ENCODE measurements around the gene MOSPD3.

DNA sequence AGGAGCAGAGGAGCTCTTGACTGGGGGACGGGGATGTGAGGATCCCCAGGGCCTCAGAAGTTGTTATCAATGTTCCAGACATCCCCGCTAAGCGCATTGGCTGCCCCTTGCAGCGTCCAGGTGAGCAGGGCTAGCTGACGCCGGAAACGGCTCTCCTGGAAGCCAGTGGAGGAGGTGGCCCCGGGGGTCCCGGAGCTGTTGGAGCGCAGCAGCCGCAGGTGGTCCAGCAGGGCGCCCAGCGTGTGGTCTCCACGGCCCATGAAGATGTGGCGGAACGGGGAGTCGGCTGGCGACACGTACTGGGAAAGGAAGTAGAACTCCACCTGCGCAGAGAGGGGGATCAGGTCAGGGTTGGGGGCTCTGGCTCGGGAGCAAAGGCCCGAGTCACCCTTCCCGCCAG, 8.5 kb downstream of the MOSPD3 start:
- TF ChIP-seq EZH2phosphoT487 (IDR thresholded peaks at IDR 0.05; ENCODE audit: borderline replicate concordance, low read length) (no peak), EZH2 (IDR thresholded peaks at IDR 0.05; ENCODE audit: low read length, unreplicated experiment) (no peak)
